PC-3 (cell line): ENCODE measurements around the gene DUSP18. TPM values are rescaled to one million over a fixed set of nuclear protein-coding genes. Genes with fewer than 3 reads are reported as not detected.

Experiments used
- ATAC-seq: fragments of 200-7000 bp; cut with Tn5 transposase; 2 replicates; pipeline ENCODE4 v1.9.1; 2020; ENCODE audit warnings: mild to moderate bottlenecking, moderate library complexity
- BruUV-seq: library from RNA; stranded (reverse); fragments of 400-500 nt; replicated peaks from 2 replicates; lab custom pipeline; 2021; lab: Mats Ljungman, UMichigan
- CTCF ChIA-PET: fragments of 300-600 bp; sonication (Branson Sonifier 250); formaldehyde crosslinking; loops from one replicate; lab custom pipeline; 2022; ENCODE audit warnings: antibody characterized with exemption; lab: Charles Lee
- POLR2A ChIA-PET: fragments of 300-600 bp; sonication (Branson Sonifier 250); formaldehyde crosslinking; loops from one replicate; lab custom pipeline; 2022; ENCODE audit warnings: antibody characterized with exemption; ENCODE audit not compliant: unreplicated experiment; lab: Charles Lee
- DNase-seq: peaks from one replicate; pipeline ENCODE4 v3.0.0-alpha.2; 2015
- H2AFZ ChIP-seq: fragments of 300-600 bp; sonication (generic); 2 replicates; pipeline ENCODE4 v1.6.0; 2016; ENCODE audit warnings: antibody characterized with exemption, low read length
- H3F3A ChIP-seq: fragments of 300-600 bp; sonication (generic); one replicate; pipeline ENCODE4 v1.6.0; 2017; ENCODE audit warnings: antibody characterized with exemption, low read length, control low read depth, mild to moderate bottlenecking; ENCODE audit not compliant: unreplicated experiment
- H3K27ac ChIP-seq: fragments of 300-600 bp; sonication (generic); 2 replicates; pipeline ENCODE4 v1.5.1; 2016; ENCODE audit warnings: mild to moderate bottlenecking, low read length
- H3K27me3 ChIP-seq: fragments of 300-600 bp; sonication (generic); 2 replicates; pipeline ENCODE4 v1.6.1; 2016; ENCODE audit warnings: low read length, mixed read lengths
- H3K36me3 ChIP-seq: fragments of 300-600 bp; sonication (generic); 2 replicates; pipeline ENCODE4 v1.6.1; 2016; ENCODE audit warnings: low read depth, mixed run types, low read length, mixed read lengths
- H3K4me1 ChIP-seq: fragments of 300-600 bp; sonication (generic); 2 replicates; pipeline ENCODE4 v1.5.1; 2016; ENCODE audit warnings: low read length; ENCODE audit not compliant: insufficient read depth
- H3K4me2 ChIP-seq: fragments of 300-600 bp; sonication (generic); 2 replicates; pipeline ENCODE4 v1.6.0; 2016; ENCODE audit warnings: low read length
- H3K4me3 ChIP-seq: fragments of 300-600 bp; sonication (generic); 2 replicates; pipeline ENCODE4 v1.5.1; 2016; ENCODE audit warnings: mild to moderate bottlenecking, low read length, mixed read lengths
- H3K79me2 ChIP-seq: fragments of 300-600 bp; sonication (generic); 2 replicates; pipeline ENCODE4 v1.6.1; 2017; ENCODE audit warnings: low read length, mixed read lengths
- H3K9ac ChIP-seq: fragments of 300-600 bp; sonication (generic); 2 replicates; pipeline ENCODE4 v1.6.0; 2016; ENCODE audit warnings: mild to moderate bottlenecking, low read length
- H3K9me2 ChIP-seq: fragments of 300-600 bp; sonication (generic); replicated peaks from 2 replicates; pipeline ENCODE4 v1.6.1; 2016; ENCODE audit warnings: mixed run types, low read length, mixed read lengths
- H3K9me3 ChIP-seq: fragments of 300-600 bp; sonication (generic); 2 replicates; pipeline ENCODE4 v1.6.1; 2016; ENCODE audit warnings: low read length, mixed read lengths
- H4K20me1 ChIP-seq: fragments of 300-600 bp; sonication (generic); 2 replicates; pipeline ENCODE4 v1.6.1; 2016; ENCODE audit warnings: low read length, mixed read lengths
- EZH2 ChIP-seq: fragments of 300-600 bp; sonication (generic); IDR thresholded peaks from one replicate; pipeline ENCODE4 v1.6.1; 2017; ENCODE audit warnings: antibody characterized with exemption, mild to moderate bottlenecking, low read length; ENCODE audit not compliant: unreplicated experiment
- EZH2phosphoT487 ChIP-seq: fragments of 300-600 bp; sonication (generic); IDR thresholded peaks from 2 replicates; pipeline ENCODE4 v1.6.1; 2018; ENCODE audit warnings: mild to moderate bottlenecking, antibody characterized with exemption, low read length, borderline replicate concordance
- intact Hi-C: fragments of 100-400 bp; cut with micrococcal nuclease; formaldehyde crosslinking; loops from 2 replicates; pipeline ENCODE4 v1.9.0; 2023
- total RNA-seq: library from RNA; depleted of rRNA; stranded (reverse); fragments of >200 nt; gene quantifications from 2 replicates; pipeline ENCODE4 v1.2.3, GENCODE V29; 2014
- TF ChIP-seq, protein P1 (sequence below): fragments of 300-600 bp; sonication (generic); conservative IDR thresholded peaks from 2 replicates; pipeline ENCODE4 v1.5.1; 2017; ENCODE audit warnings: antibody characterized with exemption, low read depth, mild to moderate bottlenecking, low read length

DUSP18 gene
- total RNA-seq, 1 experiment from 2014 or later: 7.7 TPM

- Histone ChIP-seq H4K20me1 (no peaks in the 10 kb centered on the region), H3K36me3 (no peaks in the 10 kb centered on the region), H3F3A (no peaks in the 10 kb centered on the region), H3K79me2 (no peaks in the 10 kb centered on the region), H3K9me3 (no peaks in the 10 kb centered on the region), H3K27ac (no peak overlapping the region), H3K27me3 (no peaks in the 10 kb centered on the region), H3K9me2 (no peaks in the 10 kb centered on the region), H3K4me2 (no peak overlapping the region), H3K4me1 (peaks cover 18% of the 10 kb centered on the region), H2AFZ (no peak overlapping the region), H3K9ac (no peak overlapping the region), H3K4me3 (no peak overlapping the region)
- ChIA-PET POLR2A (no interaction called here), CTCF (no interaction called here)
- ATAC-seq (no peak), DNase-seq (no peak)
- intact Hi-C loops: loop anchor here (10.0 kb wide), 1 partner anchor 57 kb away; no protein-coding TSS in a partner anchor
- no TSS peak for BruUV-seq
- TF ChIP-seq, protein P1, sequence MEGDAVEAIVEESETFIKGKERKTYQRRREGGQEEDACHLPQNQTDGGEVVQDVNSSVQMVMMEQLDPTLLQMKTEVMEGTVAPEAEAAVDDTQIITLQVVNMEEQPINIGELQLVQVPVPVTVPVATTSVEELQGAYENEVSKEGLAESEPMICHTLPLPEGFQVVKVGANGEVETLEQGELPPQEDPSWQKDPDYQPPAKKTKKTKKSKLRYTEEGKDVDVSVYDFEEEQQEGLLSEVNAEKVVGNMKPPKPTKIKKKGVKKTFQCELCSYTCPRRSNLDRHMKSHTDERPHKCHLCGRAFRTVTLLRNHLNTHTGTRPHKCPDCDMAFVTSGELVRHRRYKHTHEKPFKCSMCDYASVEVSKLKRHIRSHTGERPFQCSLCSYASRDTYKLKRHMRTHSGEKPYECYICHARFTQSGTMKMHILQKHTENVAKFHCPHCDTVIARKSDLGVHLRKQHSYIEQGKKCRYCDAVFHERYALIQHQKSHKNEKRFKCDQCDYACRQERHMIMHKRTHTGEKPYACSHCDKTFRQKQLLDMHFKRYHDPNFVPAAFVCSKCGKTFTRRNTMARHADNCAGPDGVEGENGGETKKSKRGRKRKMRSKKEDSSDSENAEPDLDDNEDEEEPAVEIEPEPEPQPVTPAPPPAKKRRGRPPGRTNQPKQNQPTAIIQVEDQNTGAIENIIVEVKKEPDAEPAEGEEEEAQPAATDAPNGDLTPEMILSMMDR: no peak
- TF ChIP-seq EZH2 (no peak), EZH2phosphoT487 (no peak)
Measured at GRCh38 chr22:30697975-30698374, 30.3 kb upstream of the DUSP18 start.

DNA sequence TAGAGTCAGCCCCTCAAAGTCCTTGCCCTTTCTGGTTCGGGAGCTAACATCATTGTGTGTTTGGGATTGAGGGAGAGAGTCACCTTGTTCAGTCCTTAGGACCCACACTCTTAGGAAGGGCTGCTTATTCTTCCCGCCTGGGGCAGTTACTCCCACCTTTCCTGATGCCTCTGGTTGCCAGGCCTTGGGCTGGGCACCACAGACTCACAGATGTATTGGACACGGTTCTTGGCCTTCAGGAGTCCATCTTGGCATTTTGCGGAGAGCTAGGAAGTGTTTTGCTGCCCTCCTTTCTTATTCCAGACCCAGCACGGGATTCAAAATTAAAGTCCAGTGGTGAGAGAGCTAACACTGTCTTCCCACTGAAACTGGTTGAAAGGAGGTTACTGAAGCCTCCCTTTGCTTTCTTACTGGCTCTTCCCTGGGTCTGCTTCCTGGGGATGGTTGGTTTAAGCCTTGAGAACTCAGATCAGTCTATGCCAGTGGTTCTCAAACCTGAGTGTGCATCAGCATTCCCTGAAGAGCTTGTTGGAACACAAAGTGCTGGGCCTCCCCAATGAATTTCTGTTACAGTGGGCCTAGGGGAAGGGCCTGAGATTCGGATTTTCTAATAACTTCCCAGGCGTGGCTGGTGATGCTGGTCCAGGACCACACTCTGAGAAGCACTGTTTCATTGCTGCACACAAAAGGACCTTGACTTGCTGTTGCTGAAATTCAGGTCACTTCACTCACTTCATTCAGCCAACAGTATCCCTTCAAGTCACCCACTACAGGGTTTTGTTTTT is 28.4 kb upstream of the DUSP18 start:
- Histone ChIP-seq H3K9me3 (no peaks in the 10 kb centered on the region), H3F3A (no peaks in the 10 kb centered on the region), H2AFZ (no peak overlapping the region), H3K9ac (no peak overlapping the region), H4K20me1 (no peaks in the 10 kb centered on the region), H3K4me1 (peaks cover 9% of the 10 kb centered on the region; the same call in 1 of the 2 replicates), H3K4me3 (no peak overlapping the region), H3K36me3 (no peaks in the 10 kb centered on the region), H3K4me2 (peak overlapping the region; percentile 91; the same call in 1 of the 2 replicates), H3K9me2 (no peaks in the 10 kb centered on the region), H3K79me2 (no peaks in the 10 kb centered on the region), H3K27ac (no peak overlapping the region), H3K27me3 (no peaks in the 10 kb centered on the region)
- BruUV-seq: no TSS peak
- CTCF ChIA-PET: no interaction called here
- TF ChIP-seq EZH2: no peak
- TF ChIP-seq EZH2phosphoT487: no peak
- TF ChIP-seq, protein P1: no peak
- ATAC-seq: no peak
- no peak for DNase-seq
- intact Hi-C loops: loop anchor here (2.0 to 10.0 kb wide), 2 partner anchors 59 to 61 kb away; partner anchors contain the start of gene SLC35E4
- POLR2A ChIA-PET: no interaction called here
